ENCODE data around the gene LDHA.
"Not testable (repeated sequence)": the region's sequence is repeated elsewhere in the genome, so short reads cannot be mapped to it uniquely, and the experiment has no call there.

LDHA gene

DNA sequence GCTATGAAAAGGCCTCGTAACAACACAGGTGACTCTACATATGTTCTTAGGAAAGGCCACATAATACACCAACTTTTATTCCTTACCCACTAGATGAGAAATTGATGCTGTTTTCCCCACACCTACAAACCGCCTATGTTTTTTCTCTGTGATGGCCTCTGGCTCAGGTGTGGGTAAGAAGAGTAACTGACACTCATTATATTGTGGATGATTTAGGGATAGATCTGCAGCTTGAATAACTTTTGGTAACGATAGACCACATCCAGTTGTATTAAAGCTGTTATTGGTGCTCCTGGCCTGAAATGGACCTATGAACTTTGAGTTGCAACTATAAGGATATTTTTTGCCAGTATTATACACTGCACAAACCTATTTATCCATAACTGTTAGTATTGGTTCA lies 3.6 kb downstream of the LDHA start:
- Histone ChIP-seq H3K9me3 (ENCODE audit: control insufficient read depth, low read length) (no peaks in the 10 kb centered on the region), H3K9ac (ENCODE audit: low read length) (no peak overlapping the region), H3K27me3 (ENCODE audit: control insufficient read depth, insufficient read depth, low read length) (no peaks in the 10 kb centered on the region), H3K36me3 (ENCODE audit: control insufficient read depth, insufficient read depth, low read length) (peaks cover 26% of the 10 kb centered on the region), H3K4me1 (ENCODE audit: control insufficient read depth, insufficient read depth, low read length) (peaks cover 24% of the 10 kb centered on the region), H3K4me3 (ENCODE audit: low read length) (no peak overlapping the region)

DNA sequence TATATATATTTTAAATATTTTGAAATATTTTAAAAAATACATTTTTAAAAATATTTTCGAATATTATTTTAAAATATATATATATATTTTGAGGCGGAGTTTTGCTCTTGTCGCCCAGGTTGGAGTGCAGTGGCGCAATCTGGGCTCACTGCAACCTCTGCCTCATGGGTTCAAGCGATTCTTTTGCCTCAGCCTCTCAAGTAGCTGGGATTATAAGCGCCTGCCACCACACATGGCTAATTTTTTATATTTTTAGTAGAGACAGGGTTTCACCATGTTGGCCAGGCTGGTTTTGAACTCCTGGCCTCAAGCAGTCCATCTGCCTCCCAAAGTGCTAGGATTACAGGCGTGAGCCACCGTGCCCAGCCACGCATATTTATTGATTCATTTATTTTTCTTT lies 6.7 kb downstream of the LDHA start:
- H3K4me3 ChIP-seq (ENCODE audit: low read length); H3K9ac ChIP-seq (ENCODE audit: low read length); H3K9me3 ChIP-seq (ENCODE audit: control insufficient read depth, low read length); H3K4me1 ChIP-seq (ENCODE audit: control insufficient read depth, insufficient read depth, low read length); H3K27me3 ChIP-seq (ENCODE audit: control insufficient read depth, insufficient read depth, low read length): not testable (repeated sequence)
- peaks cover 26% of the 10 kb centered on the region for H3K36me3 ChIP-seq (ENCODE audit: control insufficient read depth, insufficient read depth, low read length)

DNA sequence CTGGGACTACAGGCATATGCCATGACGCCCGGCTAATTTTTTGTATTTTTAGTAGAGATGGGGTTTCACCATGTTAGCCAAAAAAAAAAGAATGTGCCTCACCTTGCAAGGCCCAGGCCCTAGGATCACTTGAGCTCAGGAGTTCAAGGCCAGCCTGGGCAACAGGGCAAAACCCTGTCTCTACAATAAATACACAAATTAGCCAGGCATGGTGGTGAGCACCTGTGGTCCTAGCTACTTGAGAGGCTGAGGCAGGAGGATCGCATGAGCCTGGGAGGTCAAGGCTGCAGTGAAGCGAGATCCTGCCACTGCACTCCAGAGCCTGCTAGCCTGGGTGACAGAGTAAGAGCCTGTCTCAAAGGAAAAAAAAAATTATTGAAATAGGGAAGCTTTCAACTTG lies 9.7 kb downstream of the LDHA start:
- H3K4me3 ChIP-seq (ENCODE audit: low read length) = no peak overlapping the region
- no peaks in the 10 kb centered on the region for H3K4me1 ChIP-seq (ENCODE audit: control insufficient read depth, insufficient read depth, low read length)
- H3K9me3 ChIP-seq (ENCODE audit: control insufficient read depth, low read length) = no peaks in the 10 kb centered on the region
- no peak overlapping the region for H3K9ac ChIP-seq (ENCODE audit: low read length)
- peaks cover 18% of the 10 kb centered on the region for H3K36me3 ChIP-seq (ENCODE audit: control insufficient read depth, insufficient read depth, low read length)
- H3K27me3 ChIP-seq (ENCODE audit: control insufficient read depth, insufficient read depth, low read length) = no peaks in the 10 kb centered on the region

DNA sequence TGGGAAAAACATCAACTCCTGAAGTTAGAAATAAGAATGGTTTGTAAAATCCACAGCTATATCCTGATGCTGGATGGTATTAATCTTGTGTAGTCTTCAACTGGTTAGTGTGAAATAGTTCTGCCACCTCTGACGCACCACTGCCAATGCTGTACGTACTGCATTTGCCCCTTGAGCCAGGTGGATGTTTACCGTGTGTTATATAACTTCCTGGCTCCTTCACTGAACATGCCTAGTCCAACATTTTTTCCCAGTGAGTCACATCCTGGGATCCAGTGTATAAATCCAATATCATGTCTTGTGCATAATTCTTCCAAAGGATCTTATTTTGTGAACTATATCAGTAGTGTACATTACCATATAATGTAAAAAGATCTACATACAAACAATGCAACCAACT lies 13.0 kb downstream of the LDHA start:
- not testable (repeated sequence) for H3K9ac ChIP-seq (ENCODE audit: low read length); H3K36me3 ChIP-seq (ENCODE audit: control insufficient read depth, insufficient read depth, low read length); H3K9me3 ChIP-seq (ENCODE audit: control insufficient read depth, low read length); H3K27me3 ChIP-seq (ENCODE audit: control insufficient read depth, insufficient read depth, low read length); H3K4me1 ChIP-seq (ENCODE audit: control insufficient read depth, insufficient read depth, low read length); H3K4me3 ChIP-seq (ENCODE audit: low read length)

DNA sequence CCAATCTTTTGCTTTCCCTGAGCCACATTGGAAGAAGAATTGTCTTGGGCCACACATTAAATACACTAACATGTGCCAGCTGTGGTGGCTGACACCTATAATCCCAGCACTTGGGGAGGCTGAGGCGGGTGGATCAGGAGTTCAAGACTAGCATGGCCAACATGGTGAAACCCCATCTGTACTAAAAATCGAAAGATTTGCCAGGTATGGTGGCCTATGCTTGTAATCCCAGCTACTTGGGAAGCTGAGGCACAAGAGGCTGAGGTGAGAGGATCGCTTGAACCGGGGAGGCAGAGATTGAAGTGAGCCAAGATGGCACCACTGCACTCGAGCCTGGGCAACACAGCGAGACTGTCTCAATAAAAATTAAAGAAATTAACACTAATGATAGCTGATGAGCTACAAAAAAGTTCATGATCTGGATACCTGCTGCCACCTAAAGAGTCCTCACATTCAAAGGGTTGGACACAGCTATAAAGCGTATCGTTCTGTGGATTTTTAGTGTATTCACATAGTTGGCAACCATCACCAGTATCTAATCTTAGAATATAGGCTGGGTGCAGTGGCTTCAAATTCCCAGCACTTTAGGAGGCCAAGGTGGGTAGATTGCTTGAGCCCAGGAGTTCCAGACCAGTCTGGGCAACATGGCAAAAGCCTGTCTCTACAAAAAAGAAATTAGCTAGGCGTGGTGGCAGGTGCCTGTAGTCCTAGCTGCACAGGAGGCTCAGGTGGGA lies 14.4 kb downstream of the LDHA start:
- no peaks in the 10 kb centered on the region for H3K36me3 ChIP-seq (ENCODE audit: control insufficient read depth, insufficient read depth, low read length)
- H3K4me1 ChIP-seq (ENCODE audit: control insufficient read depth, insufficient read depth, low read length) = no peaks in the 10 kb centered on the region
- H3K27me3 ChIP-seq (ENCODE audit: control insufficient read depth, insufficient read depth, low read length) = no peaks in the 10 kb centered on the region
- no peak overlapping the region for H3K4me3 ChIP-seq (ENCODE audit: low read length)
- H3K9ac ChIP-seq (ENCODE audit: low read length) = no peak overlapping the region
- no peaks in the 10 kb centered on the region for H3K9me3 ChIP-seq (ENCODE audit: control insufficient read depth, low read length)

DNA sequence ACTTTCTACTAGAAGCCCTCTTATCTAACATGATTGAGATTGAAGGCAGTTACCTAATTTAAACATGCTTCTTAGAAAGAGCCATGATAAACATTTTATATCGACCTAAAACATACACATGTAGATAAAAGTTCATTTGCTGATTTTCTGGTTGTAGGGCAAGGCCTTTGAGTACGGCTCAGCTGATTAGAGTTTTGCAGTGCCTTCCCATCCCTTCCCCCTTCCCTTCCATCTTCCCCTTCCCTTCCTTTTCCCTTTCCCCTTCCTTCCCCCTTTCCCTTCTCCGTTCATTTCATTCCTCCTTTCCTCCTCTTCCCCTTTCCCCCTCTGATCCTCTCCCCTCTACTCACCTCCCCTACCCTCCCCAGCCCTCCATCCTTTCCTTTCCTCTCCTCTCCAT lies 22.1 kb downstream of the LDHA start:
- no peaks in the 10 kb centered on the region for H3K9me3 ChIP-seq (ENCODE audit: control insufficient read depth, low read length)
- no peaks in the 10 kb centered on the region for H3K36me3 ChIP-seq (ENCODE audit: control insufficient read depth, insufficient read depth, low read length)
- no peaks in the 10 kb centered on the region for H3K4me1 ChIP-seq (ENCODE audit: control insufficient read depth, insufficient read depth, low read length)
- no peak overlapping the region for H3K4me3 ChIP-seq (ENCODE audit: low read length)
- H3K27me3 ChIP-seq (ENCODE audit: control insufficient read depth, insufficient read depth, low read length) = no peaks in the 10 kb centered on the region
- no peak overlapping the region for H3K9ac ChIP-seq (ENCODE audit: low read length)

DNA sequence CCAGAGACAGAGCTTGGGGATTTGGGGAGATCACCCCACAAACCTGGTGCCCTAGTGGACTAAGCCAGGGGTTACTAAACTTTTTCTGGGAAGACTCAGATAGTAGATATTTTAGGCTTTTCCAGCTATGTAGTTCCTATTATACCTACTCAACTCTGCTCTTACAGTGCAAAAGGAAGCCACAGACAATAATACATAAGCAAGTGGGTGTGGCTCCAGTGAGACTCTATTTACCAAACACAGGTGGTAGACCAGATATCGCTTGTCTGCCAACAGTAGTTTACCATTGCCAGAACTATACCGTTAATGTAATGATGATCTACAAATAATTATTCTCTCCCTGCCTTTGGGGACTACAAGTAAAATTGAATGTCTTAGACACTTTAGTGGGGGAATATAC lies 24.7 kb downstream of the LDHA start:
- Histone ChIP-seq H3K9me3 (ENCODE audit: control insufficient read depth, low read length) (no peaks in the 10 kb centered on the region), H3K4me3 (ENCODE audit: low read length) (no peak overlapping the region), H3K27me3 (ENCODE audit: control insufficient read depth, insufficient read depth, low read length) (no peaks in the 10 kb centered on the region), H3K9ac (ENCODE audit: low read length) (no peak overlapping the region), H3K36me3 (ENCODE audit: control insufficient read depth, insufficient read depth, low read length) (no peaks in the 10 kb centered on the region), H3K4me1 (ENCODE audit: control insufficient read depth, insufficient read depth, low read length) (no peaks in the 10 kb centered on the region)

DNA sequence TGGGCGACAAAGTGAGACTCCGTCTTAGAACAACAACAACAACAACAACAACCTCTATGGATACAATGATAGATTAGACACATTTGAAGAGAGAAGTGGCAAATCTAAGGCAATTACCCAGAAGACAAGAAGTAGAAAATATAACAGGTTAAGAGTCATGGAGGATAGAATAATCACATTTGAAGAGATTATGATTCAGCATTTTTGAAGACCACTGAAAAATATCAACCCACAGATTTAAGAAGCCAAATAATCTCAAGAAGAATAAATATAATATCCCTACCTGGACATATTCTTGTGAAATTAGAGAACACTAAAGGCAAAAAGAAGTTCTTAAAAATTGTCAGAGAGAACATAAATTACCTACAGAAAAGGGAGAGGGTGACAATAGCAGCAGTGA lies 25.7 kb downstream of the LDHA start:
- Histone ChIP-seq H3K36me3 (ENCODE audit: control insufficient read depth, insufficient read depth, low read length) (no peaks in the 10 kb centered on the region), H3K4me1 (ENCODE audit: control insufficient read depth, insufficient read depth, low read length) (no peaks in the 10 kb centered on the region), H3K4me3 (ENCODE audit: low read length) (no peak overlapping the region), H3K27me3 (ENCODE audit: control insufficient read depth, insufficient read depth, low read length) (no peaks in the 10 kb centered on the region), H3K9ac (ENCODE audit: low read length) (no peak overlapping the region), H3K9me3 (ENCODE audit: control insufficient read depth, low read length) (no peaks in the 10 kb centered on the region)

DNA sequence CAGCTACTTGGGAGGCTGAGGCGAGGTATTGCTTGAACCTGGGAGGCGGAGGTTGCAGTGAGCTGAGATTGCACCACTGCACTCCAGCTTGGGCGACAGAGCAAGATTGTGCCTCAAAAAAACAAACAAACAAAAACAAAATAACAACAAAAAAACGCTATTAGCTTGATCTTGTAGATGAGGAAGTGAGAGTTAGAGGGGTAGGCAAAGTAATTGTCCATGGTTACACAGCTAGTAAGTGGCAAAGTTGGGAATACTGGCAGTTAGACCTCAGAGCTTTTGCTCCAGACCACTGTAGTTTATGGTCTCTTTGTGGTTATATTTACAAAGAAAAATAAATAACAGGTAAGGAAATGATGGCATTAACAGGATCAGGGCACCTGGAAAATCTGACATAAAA lies 32.9 kb downstream of the LDHA start:
- Histone ChIP-seq H3K9ac (ENCODE audit: low read length) (no peak overlapping the region), H3K4me3 (ENCODE audit: low read length) (no peak overlapping the region), H3K4me1 (ENCODE audit: control insufficient read depth, insufficient read depth, low read length) (no peaks in the 10 kb centered on the region), H3K27me3 (ENCODE audit: control insufficient read depth, insufficient read depth, low read length) (no peaks in the 10 kb centered on the region), H3K9me3 (ENCODE audit: control insufficient read depth, low read length) (no peaks in the 10 kb centered on the region), H3K36me3 (ENCODE audit: control insufficient read depth, insufficient read depth, low read length) (no peaks in the 10 kb centered on the region)

DNA sequence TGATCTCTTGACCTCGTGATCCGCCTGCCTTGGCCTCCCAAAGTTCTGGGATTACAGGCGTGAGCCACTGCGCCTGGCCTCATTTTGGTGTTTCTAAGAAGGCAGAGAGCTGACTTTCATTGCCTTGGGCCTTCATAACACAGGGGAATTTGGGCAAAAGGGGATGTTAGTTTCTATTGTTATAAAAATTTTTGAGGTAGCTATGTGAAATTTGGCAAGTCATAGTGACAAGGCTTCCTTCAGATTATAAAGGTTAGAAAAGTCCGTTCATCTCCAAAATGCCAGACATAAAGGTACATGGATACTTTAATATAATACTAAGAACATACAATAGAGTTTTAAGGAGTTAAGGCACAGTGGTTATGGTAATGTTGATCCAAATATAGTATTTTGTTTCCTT lies 35.0 kb downstream of the LDHA start:
- no peak overlapping the region for H3K9ac ChIP-seq (ENCODE audit: low read length)
- no peaks in the 10 kb centered on the region for H3K9me3 ChIP-seq (ENCODE audit: control insufficient read depth, low read length)
- H3K4me3 ChIP-seq (ENCODE audit: low read length) = no peak overlapping the region
- no peaks in the 10 kb centered on the region for H3K4me1 ChIP-seq (ENCODE audit: control insufficient read depth, insufficient read depth, low read length)
- H3K36me3 ChIP-seq (ENCODE audit: control insufficient read depth, insufficient read depth, low read length) = no peaks in the 10 kb centered on the region
- no peaks in the 10 kb centered on the region for H3K27me3 ChIP-seq (ENCODE audit: control insufficient read depth, insufficient read depth, low read length)

DNA sequence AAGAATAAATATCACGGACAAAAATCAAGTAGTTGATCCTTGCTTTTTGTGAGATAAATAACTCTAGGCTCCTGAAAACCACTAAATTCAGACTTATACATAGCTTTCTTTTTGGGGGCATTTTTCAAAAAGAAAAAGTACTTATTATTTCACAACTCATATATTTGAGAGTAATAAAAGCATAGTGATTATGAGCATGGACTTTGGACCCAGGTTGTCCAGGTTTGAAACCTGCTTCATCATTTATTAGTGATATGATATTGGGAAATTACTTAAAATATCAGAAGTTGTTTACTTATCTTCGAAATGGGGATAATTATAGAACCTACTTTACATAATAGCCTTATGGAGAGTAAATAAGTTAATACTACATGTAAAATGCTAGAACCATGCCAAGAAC lies 44.3 kb downstream of the LDHA start:
- H3K27me3 ChIP-seq (ENCODE audit: control insufficient read depth, insufficient read depth, low read length) = no peaks in the 10 kb centered on the region
- H3K4me3 ChIP-seq (ENCODE audit: low read length) = no peak overlapping the region
- no peaks in the 10 kb centered on the region for H3K9me3 ChIP-seq (ENCODE audit: control insufficient read depth, low read length)
- H3K9ac ChIP-seq (ENCODE audit: low read length) = no peak overlapping the region
- H3K4me1 ChIP-seq (ENCODE audit: control insufficient read depth, insufficient read depth, low read length) = no peaks in the 10 kb centered on the region
- H3K36me3 ChIP-seq (ENCODE audit: control insufficient read depth, insufficient read depth, low read length) = no peaks in the 10 kb centered on the region

DNA sequence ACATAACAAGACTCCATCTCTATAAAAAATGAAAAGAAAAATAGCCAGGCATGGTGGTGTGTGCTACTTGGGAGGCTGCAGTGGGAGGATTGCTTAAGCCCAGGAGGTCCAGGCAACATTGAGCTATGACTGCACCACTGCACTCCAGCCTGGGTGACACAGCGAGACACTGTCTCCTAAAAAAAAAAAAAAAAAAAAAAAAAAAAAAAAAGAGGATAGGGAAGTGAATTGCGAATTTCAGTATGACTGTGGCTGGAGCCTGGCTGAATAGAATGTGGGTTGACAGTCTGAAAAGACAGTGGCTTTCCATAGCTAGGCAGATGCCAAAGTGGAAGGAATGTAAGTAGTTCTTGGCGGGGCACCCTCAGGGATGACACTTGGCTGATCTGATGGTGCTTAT lies 54.9 kb downstream of the LDHA start:
- no peaks in the 10 kb centered on the region for H3K36me3 ChIP-seq (ENCODE audit: control insufficient read depth, insufficient read depth, low read length)
- H3K27me3 ChIP-seq (ENCODE audit: control insufficient read depth, insufficient read depth, low read length) = no peaks in the 10 kb centered on the region
- no peaks in the 10 kb centered on the region for H3K9me3 ChIP-seq (ENCODE audit: control insufficient read depth, low read length)
- H3K4me1 ChIP-seq (ENCODE audit: control insufficient read depth, insufficient read depth, low read length) = no peaks in the 10 kb centered on the region
- H3K4me3 ChIP-seq (ENCODE audit: low read length) = no peak overlapping the region
- H3K9ac ChIP-seq (ENCODE audit: low read length) = no peak overlapping the region

DNA sequence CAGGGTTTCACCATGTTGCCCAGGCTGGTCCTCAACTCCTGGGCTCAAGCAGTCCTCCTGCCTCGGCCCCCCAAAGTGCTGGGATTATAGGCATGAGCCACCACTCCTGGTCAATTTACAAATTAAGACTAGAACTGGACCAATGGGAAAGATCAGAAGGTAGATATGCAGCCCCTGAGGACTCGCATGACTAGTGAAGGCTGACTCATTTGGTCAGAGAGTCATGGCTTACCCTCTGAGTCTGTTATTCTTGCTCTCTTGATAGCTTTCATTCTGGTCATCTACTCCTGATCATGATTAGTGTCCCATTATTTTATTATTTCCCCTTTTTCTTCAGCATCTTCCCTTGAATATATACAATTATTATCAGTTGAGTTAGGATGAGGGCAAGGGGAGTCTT lies 58.6 kb downstream of the LDHA start:
- Histone ChIP-seq H3K27me3 (ENCODE audit: control insufficient read depth, insufficient read depth, low read length) (peaks cover 10% of the 10 kb centered on the region), H3K4me1 (ENCODE audit: control insufficient read depth, insufficient read depth, low read length) (no peaks in the 10 kb centered on the region), H3K9ac (ENCODE audit: low read length) (no peak overlapping the region), H3K9me3 (ENCODE audit: control insufficient read depth, low read length) (no peaks in the 10 kb centered on the region), H3K36me3 (ENCODE audit: control insufficient read depth, insufficient read depth, low read length) (no peaks in the 10 kb centered on the region), H3K4me3 (ENCODE audit: low read length) (no peak overlapping the region)
